ENCODE results near the gene NAGS.
"Not testable (repeated sequence)": the region's sequence is repeated elsewhere in the genome, so short reads cannot be mapped to it uniquely, and the experiment has no call there.

The NAGS gene

GRCh38 chr17:43986225-43986981 lies 18.0 kb upstream of the NAGS start:
- no peak for DNase-seq

DNA sequence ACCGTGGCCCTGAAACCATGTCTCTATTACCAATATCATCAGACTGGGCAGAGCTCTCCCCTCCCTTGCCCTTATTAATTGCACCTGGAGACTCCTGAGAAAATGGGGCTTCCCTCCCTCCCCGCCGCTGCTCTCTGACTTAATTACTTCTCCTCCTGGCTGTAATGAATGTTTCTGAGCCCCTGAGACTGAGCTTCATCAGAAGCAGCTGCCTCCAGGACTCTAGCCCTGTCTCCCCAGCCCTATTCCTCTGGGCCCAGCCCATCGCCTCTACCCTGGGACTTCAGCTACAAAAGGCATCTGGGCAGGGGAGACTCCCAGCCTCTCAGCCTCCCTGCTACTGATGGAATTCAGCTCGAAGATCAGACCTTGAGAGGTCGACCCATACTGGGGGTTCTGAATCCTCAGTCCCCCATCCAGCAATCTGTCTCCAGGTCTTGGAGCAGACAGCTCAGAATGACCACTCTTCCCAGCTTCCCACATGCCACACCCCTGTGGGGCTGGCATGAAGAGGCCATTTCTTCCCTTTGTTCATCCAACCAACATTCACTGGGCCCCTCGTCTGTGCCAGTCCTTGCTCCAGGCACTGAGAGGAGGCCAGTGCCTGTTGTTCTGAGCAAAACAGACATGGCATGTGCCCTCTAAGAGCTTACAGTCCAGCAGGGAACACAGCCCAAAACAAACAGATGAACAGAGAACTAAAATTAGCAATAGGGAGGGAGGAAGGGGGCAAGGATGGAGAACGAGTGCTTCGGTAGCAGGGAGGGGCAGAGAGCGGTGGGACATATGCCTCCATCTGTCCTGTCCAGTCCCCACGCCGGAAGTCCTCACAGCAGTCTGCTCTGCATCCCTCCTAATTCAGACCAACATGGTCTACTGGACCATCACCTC lies 17.0 kb upstream of the NAGS start:
- DNase-seq, result no peak

- no peak for DNase-seq
Observed at GRCh38 chr17:43988301-43988700, 16.1 kb upstream of the NAGS start.

- DNase-seq, result no peak
Observed at GRCh38 chr17:43992641-43993040, 11.8 kb upstream of the NAGS start.

- no peak for DNase-seq
Observed at GRCh38 chr17:43994272-43995149, 9.9 kb upstream of the NAGS start.

DNA sequence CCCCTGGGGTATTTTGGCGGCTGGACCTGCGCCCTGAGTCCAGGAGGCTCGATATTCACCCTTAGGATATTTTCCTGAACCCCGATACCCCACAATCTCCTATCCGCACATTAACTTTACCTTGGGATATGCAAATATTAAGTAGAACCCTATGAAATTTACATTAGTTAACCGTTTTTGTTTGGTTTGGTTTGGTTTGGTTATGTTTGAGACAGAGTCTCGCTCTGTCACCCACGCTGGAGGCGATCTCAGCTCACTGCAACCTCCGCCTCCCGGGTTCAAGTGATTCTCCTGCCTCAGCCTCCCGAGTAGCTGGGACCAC lies 9.3 kb upstream of the NAGS start:
- no peak for DNase-seq

- not testable (repeated sequence) for DNase-seq
Observed at GRCh38 chr17:43997180-43997579, 7.2 kb upstream of the NAGS start.

DNA sequence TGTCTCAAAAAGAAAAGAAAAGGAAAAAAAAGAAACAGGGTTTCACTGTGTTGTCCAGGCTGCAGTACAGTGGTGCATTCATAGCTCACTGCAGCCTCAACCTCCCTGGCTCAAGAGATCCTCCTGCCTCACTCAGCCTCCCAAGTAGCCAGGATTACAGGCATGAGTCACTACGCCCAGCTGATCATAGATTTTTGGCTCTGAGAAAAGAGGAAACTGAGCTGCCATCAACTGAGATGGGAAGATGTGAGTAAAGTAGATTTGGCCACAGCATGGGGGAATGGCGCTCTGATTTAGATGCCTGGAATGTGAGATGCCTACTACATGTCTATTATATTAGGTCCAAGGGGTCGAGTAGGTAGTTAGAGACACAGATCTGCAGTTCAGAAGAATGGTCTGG lies 5.9 kb upstream of the NAGS start:
- DNase-seq, result no peak

DNA sequence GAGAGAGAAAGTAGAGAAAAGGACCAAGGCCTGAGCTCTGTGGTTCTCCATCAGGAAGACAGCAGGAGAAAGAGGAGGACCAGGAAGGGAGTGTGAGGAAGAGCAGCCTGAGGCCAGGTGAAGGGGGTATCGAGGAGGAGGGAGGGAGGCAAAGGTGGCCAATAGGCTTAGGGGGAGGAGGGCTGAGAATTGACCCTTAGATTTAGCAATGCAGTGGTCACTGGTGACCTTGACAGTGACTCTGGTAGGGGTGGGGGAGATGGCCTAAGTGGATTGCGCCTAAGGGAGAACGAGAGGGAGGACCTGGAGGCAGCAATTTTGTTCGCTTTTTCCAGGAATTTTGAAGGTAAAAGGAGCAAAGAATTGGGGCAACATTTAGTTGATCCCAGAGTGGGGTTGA lies 5.4 kb upstream of the NAGS start:
- DNase-seq, result no peak

DNA sequence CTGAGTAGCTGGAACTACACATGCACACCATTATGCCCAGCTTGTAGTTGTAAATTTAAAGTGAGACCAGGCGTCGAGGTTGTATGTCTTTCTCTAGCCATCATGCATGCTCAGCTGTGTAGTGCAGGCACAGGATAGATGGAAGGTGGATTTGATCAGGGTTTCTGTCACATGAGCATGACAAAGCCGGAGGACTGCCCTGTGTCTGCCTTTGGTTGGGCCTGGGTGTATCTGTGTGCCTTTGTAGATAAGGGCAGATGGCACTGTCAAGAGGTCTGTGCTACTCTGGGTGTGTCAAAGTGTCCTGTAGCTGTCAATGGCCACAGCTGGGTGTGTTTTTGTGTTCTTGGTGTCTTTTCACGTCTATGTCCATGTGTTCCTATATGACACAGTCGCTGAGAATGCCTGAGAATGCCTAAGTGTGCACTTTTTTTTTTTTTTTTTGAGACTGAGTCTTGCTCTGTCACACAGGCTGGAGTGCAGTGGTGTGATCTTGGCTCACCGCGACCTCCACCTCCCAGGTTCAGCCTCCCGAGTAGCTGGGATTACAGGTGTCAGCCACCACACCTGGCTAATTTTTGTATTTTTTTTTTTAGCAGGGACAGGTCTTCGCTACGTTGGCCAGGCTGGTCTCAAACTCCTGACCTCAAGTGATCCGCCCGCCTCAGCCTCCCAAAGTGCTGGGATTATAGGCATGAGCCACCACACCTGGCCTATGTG lies 4.1 kb upstream of the NAGS start:
- DNase-seq, result no peak

DNA sequence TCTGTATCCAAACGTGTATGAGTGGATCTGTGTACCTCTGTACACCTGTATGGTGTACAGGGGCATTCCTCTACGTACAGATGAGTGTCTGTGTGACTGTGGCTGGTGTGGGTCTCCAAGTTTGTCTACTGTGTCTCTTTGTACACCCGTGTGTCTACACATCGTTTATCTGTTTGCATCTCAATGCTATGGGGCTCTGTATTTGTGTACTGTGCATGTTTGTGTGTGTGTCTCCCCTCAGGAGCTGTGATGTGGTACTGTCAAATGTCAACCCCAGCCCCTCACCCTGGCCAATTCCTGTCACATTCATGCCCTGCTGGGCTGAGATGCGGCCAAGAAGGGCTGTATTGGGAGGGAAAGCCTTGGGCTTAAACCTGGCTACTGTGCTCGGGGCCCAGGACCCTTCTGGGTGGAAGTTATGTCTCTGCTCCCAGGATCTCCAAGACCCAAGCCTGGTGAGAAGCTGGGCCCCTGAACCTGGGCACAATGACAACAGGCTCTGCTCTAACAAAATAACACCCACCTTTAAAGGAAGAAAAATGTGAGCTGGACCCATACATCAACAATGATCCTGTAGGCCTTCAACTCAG lies 3.5 kb upstream of the NAGS start:
- DNase-seq, result no peak

GRCh38 chr17:44001461-44001920 lies 2.9 kb upstream of the NAGS start:
- no peak for DNase-seq

GRCh38 chr17:44002141-44002848 lies 2.1 kb upstream of the NAGS start:
- no peak for DNase-seq

GRCh38 chr17:44004761-44005526 lies 522 bp downstream of the NAGS start:
- DNase-seq, result no peak

GRCh38 chr17:44005527-44006271 lies 1.3 kb downstream of the NAGS start:
- no peak for DNase-seq

GRCh38 chr17:44006272-44006597 lies 1.8 kb downstream of the NAGS start:
- DNase-seq, result no peak

DNA sequence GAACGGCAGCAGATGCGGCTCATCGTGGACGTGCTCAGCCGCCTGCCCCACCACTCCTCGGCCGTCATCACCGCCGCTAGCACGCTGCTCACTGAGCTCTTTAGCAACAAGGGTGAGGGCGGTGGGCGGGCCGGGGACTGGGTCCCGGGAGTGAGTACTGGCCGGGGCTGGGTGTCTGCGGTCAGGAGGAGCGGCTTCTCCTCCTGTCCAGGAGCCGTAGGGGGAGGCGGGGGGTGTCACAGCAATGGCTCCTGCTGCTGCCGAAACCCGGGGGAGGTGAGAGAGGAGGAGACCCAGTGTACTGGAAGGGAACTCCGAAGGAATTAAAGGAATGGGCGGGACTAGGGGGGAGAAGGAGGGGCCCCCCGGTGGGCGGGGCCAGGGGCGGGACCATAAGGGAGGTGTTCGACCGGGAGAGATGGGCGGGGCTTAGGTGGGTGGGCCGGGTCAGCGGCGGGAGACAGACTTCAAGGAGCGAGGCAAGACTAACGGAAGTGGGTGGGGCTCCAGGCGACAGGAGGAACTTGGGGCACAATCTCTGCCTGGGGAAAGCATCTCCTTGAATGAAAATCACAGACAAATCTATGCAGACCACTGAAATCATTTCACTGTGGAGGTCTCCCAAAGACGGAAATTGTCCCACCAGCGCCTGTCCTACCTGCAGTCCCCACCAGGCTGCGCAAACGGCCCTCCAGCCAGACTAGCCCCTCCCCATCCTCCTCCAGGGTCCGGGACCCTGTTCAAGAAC lies 2.4 kb downstream of the NAGS start:
- DNase-seq, result peak; percentile 93

DNA sequence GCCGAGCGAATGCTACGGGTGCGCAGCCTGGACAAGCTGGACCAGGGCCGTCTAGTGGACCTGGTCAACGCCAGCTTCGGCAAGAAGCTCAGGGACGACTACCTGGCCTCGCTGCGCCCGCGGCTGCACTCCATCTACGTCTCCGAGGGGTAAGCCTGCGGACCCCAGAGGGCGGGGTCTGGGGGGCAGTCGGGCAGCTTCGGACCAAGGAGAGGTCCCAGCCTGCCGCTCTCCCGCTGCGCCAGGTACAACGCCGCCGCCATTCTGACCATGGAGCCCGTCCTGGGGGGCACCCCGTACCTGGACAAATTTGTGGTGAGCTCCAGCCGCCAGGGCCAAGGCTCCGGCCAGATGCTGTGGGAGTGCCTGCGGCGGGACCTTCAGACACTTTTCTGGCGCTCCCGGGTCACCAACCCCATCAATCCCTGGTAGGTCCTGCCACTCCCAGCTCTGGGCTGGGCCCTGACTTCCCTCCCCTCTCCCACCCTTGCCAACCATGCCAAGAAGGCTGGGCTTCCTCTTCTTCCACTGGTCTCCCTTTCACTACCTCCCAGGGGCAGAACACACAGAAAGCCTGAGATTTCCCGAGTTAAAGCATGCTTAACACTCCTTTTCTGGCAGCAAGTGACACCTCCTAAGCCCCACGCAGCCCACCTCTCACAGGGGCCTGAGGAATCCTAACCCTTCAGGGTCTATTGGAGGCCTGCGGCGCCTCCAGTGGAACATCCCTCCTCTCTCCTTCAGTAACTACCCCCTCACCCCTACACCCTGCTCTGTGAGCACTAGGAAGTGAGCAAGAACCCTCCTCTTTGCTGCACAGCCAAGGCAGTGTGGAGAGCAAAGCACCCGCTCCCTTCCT lies 3.2 kb downstream of the NAGS start:
- DNase-seq, result no peak

Data from NCI-H2171 (cell line).